Effector memory CD4-positive, alpha-beta T cell (primary cell): ENCODE results near the gene CRYGB.
"Not testable (repeated sequence)": the region's sequence is repeated elsewhere in the genome, so short reads cannot be mapped to it uniquely, and the experiment has no call there.

Source experiments
- DNase-seq, 3 donors: peaks; one replicate each; pipeline ENCODE4 v3.0.0-alpha.2; 2020
- H3K27ac ChIP-seq: 2 replicates; pipeline ENCODE4 v1.7.0; 2013; ENCODE audit warnings: mild to moderate bottlenecking, low read length, moderate library complexity; ENCODE audit not compliant: insufficient read depth, poor library complexity, severe bottlenecking
- H3K27me3 ChIP-seq: replicated peaks from 2 replicates; pipeline ENCODE4 v1.7.0; 2013; ENCODE audit warnings: mild to moderate bottlenecking, low read length; ENCODE audit not compliant: insufficient read depth, control insufficient read depth, poor library complexity, severe bottlenecking
- H3K36me3 ChIP-seq: 2 replicates; pipeline ENCODE4 v1.7.0; 2013; ENCODE audit warnings: mild to moderate bottlenecking, low read length, moderate library complexity; ENCODE audit not compliant: control insufficient read depth, insufficient read depth
- H3K4me1 ChIP-seq: 2 replicates; pipeline ENCODE4 v1.7.0; 2013; ENCODE audit warnings: low read length, mild to moderate bottlenecking; ENCODE audit not compliant: control insufficient read depth, insufficient read depth, poor library complexity, severe bottlenecking
- H3K4me3 ChIP-seq: 2 replicates; pipeline ENCODE4 v1.7.0; 2013; ENCODE audit warnings: low read length, low read depth, mild to moderate bottlenecking; ENCODE audit not compliant: insufficient read depth, poor library complexity, severe bottlenecking
- H3K9me3 ChIP-seq: 2 replicates; pipeline ENCODE4 v1.7.0; 2013; ENCODE audit warnings: mild to moderate bottlenecking, low read length, moderate library complexity; ENCODE audit not compliant: control insufficient read depth

CRYGB gene

DNA sequence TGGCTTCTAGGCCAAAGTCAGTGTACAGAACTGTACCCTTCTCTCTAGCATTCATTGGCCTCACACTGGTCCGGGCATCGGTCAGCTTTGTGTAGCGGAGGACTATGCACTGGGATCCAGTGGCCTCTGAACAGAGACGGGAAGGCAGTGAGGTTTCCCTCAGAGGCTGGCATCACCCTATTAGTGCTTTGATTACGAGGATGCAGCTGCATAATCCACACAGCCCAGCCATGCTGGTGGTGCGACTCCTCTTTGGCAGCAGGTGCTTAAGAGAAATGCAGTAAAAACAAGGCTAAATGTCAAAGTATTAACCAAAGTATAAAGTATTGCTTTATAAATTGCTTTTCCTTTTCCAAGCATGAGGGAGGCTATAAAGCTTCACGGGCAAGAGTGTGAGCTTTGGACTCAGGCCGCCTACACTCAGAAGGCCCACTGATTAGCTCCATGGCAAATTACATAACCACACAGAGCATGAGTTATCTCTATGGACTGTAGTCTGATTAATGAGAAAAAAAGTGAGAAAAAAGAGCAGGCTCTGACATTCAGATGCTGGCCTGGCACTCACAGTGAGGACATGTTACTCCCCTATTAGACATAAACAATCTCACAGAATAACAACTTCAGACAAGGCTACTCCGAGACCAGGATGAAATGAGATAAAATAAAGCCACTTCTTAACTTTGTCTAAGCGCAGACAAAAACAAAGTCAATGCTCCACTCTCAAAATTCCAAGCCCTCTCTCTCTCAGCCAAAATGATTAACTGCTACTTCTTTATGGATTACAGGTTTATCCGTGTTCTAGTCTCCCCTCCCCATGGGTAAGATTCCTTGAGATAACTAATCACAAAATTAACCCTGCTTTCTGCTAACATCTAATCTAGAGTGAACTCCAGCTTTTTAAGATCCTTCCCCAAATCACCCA, 9.9 kb downstream of the CRYGB start:
- Histone ChIP-seq H3K9me3 (no peaks in the 10 kb centered on the region), H3K27ac (no peak overlapping the region)
- DNase-seq = no peak

DNA sequence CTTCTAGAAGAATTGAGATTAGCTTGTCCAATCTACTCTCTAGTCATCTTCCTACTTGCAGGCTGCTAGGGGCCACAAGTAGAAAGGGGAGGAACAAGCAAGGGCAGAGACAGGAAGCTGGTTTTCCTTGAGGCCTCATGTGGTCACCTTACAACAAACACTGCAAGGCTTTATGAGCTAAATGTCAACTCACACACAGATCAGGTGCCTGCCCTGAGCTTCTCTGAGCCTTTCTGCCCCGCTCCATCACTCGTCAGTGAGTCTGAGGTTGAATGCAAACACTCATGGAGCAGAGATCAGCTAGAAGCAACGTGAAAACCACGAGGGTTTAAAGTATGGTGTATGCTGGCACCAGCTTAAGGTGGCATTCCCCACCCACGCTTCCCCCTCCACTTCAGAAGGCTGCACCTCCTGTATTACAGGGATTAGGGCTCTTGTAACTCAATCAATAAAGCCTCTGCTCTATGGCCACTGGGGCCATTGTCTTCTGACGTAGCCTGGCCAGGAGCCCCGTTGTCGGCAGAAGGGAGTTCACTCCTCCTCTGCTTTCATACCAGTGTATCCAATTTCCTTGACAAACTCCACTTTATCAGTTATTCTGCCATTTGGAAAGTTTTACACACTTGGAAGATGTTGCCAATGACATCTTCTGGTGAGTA, 10.9 kb downstream of the CRYGB start:
- H3K27ac ChIP-seq = no peak overlapping the region
- H3K36me3 ChIP-seq = no peaks in the 10 kb centered on the region
- H3K4me1 ChIP-seq = no peaks in the 10 kb centered on the region
- no peak overlapping the region for H3K4me3 ChIP-seq
- no peaks in the 10 kb centered on the region for H3K9me3 ChIP-seq
- H3K27me3 ChIP-seq = no peaks in the 10 kb centered on the region
- no peak for DNase-seq

More for the DNA sequence above, 9.9 kb downstream of the CRYGB start:
- H3K36me3 ChIP-seq = no peaks in the 10 kb centered on the region
- no peak overlapping the region for H3K4me3 ChIP-seq
- H3K27me3 ChIP-seq = no peaks in the 10 kb centered on the region
- no peaks in the 10 kb centered on the region for H3K4me1 ChIP-seq

DNA sequence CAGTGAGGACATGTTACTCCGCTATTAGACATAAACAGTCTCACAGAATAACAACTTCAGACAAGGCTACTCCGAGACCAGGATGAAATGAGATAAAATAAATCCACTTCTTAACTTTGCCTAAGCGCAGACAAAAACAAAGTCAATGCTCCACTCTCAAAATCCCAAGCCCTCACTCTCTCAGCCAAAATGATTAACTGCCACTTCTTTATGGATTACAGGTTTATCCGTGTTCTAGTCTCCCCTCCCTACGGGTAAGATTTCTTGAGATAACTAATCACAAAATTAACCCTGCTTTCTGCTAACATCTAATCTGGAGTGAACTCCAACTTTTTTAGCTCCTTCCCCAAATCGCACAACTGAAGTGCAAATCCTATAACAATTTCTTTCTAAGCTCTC, 15.2 kb downstream of the CRYGB start:
- Histone ChIP-seq H3K27ac (no peak overlapping the region), H3K27me3 (no peaks in the 10 kb centered on the region), H3K9me3 (no peaks in the 10 kb centered on the region), H3K36me3 (no peaks in the 10 kb centered on the region), H3K4me1 (no peaks in the 10 kb centered on the region), H3K4me3 (no peak overlapping the region)
- DNase-seq = no peak

DNA sequence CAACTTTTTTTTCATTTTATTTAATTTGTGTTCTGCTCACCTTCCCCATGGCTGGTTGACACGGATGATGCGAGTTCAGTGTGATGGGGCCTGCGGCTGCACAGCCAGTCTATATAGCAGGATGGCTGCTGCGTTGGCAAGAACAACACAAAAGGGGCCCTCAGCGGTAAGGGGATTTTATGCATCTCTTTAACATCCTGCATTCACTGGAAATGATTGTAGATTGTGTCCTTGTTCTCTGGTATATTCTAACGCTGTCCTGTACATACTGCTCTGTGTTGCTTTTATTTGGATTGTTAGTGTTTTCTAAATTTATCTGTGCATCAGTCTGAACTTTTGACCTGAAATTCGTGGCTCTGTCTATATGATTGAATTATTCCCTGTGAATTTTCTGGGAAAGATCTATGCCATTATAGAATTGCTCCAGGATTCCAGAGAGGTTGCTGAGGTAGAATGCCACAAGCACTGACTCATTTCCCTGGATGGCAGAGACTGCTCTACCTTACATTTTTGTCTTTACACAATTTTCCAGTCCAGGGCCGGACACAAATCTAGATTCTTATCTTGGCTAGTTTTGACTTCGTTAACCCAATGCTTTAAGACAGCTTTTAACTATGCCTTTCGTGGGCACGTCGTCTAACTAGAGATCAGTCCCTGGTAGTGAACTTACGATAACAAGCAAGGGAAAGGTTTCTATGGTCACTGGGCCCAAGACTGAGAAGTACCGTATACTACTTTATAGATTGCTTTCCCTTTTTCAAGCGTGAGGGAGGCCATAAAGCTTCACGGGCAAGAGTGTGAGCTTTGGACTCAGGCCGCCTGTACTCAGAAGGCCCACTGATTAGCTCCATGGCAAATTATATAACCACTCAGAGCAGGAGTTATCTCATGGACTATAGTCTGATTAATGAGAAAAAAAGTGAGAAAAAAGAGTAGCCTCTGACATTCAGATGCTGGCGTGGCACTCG, 15.9 kb downstream of the CRYGB start, which contains the start of gene CRYGC:
Gene CRYGC (minus strand): TSS at position 85 of the 968 bp plus-strand sequence. CDS start 36 bp downstream, at position 49.
- Histone ChIP-seq H3K4me1 (no peaks in the 10 kb centered on the region), H3K27me3 (no peaks in the 10 kb centered on the region), H3K27ac (no peak within 1 kb of the TSS), H3K36me3 (no peaks in the 10 kb centered on the region), H3K4me3 (no peak within 1 kb of the TSS), H3K9me3 (no peaks in the 10 kb centered on the region)
- DNase-seq = no peak

DNA sequence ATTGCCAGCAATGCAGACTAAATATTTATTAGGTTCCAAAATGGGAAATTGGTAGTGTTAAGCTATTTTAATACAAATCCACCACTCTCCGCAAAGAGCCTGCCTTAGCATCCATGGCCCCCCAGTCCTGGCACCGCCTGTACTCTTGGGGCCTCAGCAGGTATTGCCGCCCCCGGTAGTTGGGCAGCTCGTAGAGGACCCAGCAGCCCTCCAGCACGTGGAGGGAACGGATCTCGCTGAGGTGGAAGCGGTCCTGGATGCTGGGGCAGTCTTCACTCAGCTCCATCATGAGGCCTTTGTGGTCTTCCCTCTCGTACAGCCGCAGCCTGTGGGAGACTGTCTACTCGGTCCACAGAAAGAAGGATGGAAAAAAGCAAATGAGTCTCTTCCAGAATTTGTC, 17.8 kb downstream of the CRYGB start:
- Histone ChIP-seq H3K4me1 (no peaks in the 10 kb centered on the region), H3K9me3 (no peaks in the 10 kb centered on the region), H3K4me3 (no peak overlapping the region), H3K36me3 (no peaks in the 10 kb centered on the region), H3K27me3 (no peaks in the 10 kb centered on the region), H3K27ac (no peak overlapping the region)
- no peak for DNase-seq

DNA sequence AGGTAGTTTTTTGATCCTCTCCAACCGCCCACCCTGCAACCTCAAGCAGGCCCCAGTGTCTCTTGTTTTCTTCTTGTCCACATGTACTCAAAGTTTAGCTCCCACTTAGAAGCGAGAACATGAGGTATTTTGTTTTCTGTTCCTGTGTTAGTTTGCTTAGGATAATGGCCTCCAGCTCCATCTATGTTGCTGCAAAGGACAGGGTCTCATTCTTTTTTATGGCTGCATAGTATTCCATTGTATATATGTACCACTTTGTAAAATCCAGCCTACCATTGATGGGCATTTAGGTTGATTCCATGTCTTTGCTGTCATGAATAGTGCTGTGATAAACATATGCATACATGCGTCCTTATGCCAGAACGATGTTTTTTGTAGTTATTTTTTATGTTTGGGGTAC, 18.9 kb downstream of the CRYGB start:
- no peak overlapping the region for H3K27ac ChIP-seq
- H3K9me3 ChIP-seq = no peaks in the 10 kb centered on the region
- no peaks in the 10 kb centered on the region for H3K4me1 ChIP-seq
- no peak for DNase-seq
- no peaks in the 10 kb centered on the region for H3K36me3 ChIP-seq
- no peak overlapping the region for H3K4me3 ChIP-seq
- H3K27me3 ChIP-seq = no peaks in the 10 kb centered on the region

DNA sequence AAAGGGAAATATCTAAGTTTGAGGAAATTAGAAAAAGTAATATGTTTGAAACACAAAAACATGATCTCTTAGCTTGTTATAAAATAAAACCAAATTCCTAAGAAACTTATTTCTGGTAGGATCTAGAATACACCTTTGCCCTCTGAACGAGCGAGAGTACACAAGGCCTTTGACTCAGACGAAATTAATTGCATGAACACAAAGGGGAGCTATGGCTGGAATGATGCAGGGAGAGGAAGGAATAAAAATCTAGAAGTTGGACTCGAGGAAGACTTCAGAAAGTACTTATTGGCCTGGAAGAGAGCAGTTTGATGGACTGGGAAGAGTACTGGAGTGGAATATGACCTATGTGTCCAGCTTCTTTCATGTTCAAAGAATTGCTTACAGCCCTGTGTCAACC, 20.7 kb downstream of the CRYGB start:
- Histone ChIP-seq H3K9me3 (no peaks in the 10 kb centered on the region), H3K36me3 (no peaks in the 10 kb centered on the region), H3K27ac (no peak overlapping the region), H3K27me3 (no peaks in the 10 kb centered on the region), H3K4me1 (no peaks in the 10 kb centered on the region), H3K4me3 (no peak overlapping the region)
- no peak for DNase-seq

DNA sequence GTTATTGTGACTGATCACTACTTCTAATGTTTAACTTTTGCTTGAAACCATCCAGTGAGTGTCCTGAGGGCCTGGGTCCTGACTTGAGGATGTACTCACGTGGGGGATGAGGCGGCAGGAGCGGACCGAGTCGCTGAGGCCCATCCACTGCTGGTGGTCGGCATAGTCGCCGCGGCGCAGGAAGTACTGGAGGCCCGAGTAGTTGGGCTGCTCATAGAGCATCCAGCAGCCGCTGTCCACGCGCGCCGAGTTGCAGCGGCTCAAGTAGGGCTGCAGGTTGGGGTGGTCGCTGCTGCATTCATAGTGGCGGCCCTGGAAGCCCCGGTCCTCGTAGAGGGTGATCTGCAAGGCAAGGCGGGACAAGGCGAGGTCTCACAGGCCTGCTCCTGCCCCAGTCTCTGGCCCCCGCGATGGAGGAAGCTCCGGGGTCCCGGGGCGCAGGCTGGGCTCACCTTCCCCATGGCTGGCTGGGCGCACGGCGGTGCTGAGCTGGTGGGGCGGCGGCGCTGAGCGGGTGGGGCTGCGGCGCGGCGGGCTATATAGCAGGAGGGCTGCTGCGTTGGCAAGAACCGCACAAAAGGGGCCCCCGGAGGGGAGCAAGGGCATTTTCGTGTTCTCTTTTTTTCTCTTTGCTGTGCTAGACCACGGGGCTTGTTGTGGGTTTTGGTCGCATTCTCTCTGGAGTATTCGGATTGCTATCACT, 21.8 kb downstream of the CRYGB start, which contains the start of gene CRYGD:
Gene CRYGD (minus strand): TSS at position 512 of the 703 bp plus-strand sequence. CDS start 51 bp downstream, at position 461.
- H3K4me3 ChIP-seq, H3K36me3 ChIP-seq, H3K27ac ChIP-seq, DNase-seq, H3K27me3 ChIP-seq, H3K4me1 ChIP-seq, H3K9me3 ChIP-seq: not testable (repeated sequence)

DNA sequence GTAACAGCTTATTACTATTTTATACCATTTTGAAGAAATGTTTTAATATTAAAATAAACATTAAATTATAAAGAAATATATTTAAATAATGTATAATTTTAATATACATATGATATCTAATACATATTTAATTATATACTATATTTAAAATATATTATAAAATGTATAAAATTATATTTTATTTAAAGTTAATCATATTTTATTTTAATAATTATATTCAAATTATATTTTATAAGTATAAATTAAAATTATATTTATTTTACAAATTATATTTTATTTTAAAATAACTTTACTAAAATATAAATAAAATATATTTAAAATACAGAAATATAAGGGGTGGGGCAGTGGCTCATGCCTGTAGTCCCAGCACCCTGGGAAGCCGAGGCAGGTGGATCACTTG, 23.7 kb downstream of the CRYGB start:
- H3K4me1 ChIP-seq = no peaks in the 10 kb centered on the region
- H3K27me3 ChIP-seq = no peaks in the 10 kb centered on the region
- no peaks in the 10 kb centered on the region for H3K9me3 ChIP-seq
- H3K36me3 ChIP-seq = no peaks in the 10 kb centered on the region
- no peak for DNase-seq
- no peak overlapping the region for H3K27ac ChIP-seq
- H3K4me3 ChIP-seq = no peak overlapping the region
